ENCODE data around the gene IFT88.

The IFT88 gene

GRCh38 chr13:20566898-20567874 is at the start of gene IFT88:
TSS of gene IFT88 (plus strand) at chr13:20567157. CDS start at chr13:20574386, 7,229 bp downstream.
- peak within 1 kb of the TSS; percentile 78 for H3K4me3 ChIP-seq (ENCODE audit: low read depth, low read length)

- no peak overlapping the region for H3K4me3 ChIP-seq (ENCODE audit: low read depth, low read length)
Observed at GRCh38 chr13:20518660-20519100, 48.3 kb upstream of the IFT88 start.

- H3K4me3 ChIP-seq (ENCODE audit: low read depth, low read length): no peak overlapping the region
Observed at GRCh38 chr13:20519875-20520274, 47.1 kb upstream of the IFT88 start.

DNA sequence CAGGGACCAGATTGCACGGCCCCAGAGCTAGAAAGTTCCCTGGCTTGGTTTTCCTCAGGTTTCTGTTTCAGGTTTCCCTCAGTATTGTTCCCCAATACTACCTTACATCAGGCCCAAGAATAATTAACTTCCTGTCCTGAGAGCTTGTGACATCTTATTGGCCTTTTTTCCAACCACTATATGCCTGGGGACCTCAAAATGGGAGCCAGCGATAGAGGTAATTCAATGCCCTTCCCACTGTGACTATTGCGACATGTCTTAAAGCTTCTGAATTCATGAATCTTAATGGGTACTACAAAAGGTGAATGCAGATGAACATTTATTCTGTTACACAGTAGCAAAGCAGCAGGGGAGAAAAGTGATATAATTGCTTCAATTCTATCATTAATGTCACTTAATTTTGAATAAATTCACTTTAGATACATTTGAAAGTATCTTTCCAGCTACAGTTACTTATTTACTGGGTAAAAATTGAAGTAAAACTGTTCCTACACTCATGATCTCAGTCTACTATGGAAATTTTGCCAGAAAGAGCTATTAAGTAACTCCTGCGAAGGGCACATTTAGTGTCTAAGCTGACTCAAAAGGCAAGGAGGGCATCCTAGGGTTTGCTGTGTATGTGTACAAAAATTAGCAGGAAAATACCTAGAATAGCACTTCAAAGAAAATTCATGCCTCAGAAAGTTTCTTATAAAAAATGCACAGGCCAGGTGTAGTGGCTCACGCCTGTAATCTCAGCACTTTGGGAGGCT is 45.4 kb upstream of the IFT88 start:
- no peak overlapping the region for H3K4me3 ChIP-seq (ENCODE audit: low read depth, low read length)

DNA sequence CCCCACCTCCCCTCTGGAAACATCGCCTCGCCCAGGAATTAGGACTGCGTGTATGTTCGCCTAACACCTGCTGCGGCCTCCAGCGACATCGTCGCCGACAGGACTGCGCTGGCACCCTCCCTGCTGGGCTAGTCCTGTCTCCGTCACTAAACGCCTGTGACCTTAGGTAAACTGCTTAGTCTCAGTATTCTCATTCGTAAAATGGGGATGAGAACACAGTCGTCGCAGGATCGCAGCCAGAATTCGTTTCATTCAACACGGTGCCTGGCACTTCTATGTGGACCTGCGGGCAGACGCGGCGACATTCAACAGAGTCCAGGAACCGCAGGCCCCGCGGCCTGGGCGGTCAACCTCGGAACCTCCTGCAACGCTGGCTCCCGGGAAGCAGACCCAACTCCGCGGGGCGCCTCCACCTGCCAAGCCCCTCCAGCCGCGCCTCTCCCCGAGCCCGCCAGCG is 41.8 kb upstream of the IFT88 start:
- peak overlapping the region; percentile 55 for H3K4me3 ChIP-seq (ENCODE audit: low read depth, low read length)

GRCh38 chr13:20525601-20526544 is 41.1 kb upstream of the IFT88 start, which contains the start of gene CRYL1:
TSS of gene CRYL1 (minus strand) at chr13:20525857. CDS start at chr13:20525794, 63 bp downstream.
- peak within 1 kb of the TSS; percentile 55 for H3K4me3 ChIP-seq (ENCODE audit: low read depth, low read length)

- no peak overlapping the region for H3K4me3 ChIP-seq (ENCODE audit: low read depth, low read length)
Observed at GRCh38 chr13:20526664-20527063, 40.3 kb upstream of the IFT88 start.

DNA sequence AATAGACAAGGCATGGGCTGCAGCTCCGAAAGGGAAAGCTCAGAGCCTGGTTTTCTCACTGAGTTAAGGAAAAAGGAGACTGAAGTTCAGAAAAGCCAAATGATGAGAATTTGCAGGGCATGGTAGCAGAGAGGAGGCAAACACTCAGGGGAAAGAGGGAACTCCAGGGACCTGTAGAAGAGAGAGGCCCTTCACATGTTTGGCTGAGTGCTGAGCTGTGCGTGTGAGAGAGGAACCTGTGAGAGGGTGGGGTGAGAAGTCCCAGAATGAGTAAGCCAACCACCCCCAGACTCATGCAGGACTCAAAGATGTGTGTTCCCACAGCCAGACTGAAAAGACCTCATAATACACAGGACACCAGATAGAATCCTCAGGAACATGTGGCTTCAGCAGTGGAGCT is 38.5 kb upstream of the IFT88 start:
- H3K4me3 ChIP-seq (ENCODE audit: low read depth, low read length): no peak overlapping the region

- no peak overlapping the region for H3K4me3 ChIP-seq (ENCODE audit: low read depth, low read length)
Observed at GRCh38 chr13:20534038-20534608, 32.8 kb upstream of the IFT88 start.

DNA sequence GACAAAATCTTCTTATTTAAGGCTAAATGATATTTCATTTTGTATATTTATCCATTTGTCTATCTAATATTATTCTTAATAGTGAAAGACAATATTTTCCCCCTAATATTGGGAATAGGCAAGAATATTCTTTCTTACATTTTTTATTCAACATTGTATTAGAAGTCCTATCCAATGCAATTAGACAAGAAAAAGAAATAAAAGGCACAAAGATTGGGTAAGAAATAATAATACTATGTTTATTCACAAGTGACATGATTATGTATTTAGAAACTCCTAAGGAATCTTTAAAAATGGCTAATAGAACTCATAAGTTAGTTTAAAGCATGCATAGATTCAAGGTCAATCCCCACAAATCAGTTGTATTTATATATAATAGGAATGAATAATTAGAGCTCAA is 30.0 kb upstream of the IFT88 start:
- H3K4me3 ChIP-seq (ENCODE audit: low read depth, low read length): no peak overlapping the region

- no peak overlapping the region for H3K4me3 ChIP-seq (ENCODE audit: low read depth, low read length)
Observed at GRCh38 chr13:20544201-20544923, 22.6 kb upstream of the IFT88 start.

- no peak overlapping the region for H3K4me3 ChIP-seq (ENCODE audit: low read depth, low read length)
Observed at GRCh38 chr13:20546556-20546955, 20.4 kb upstream of the IFT88 start.

- H3K4me3 ChIP-seq (ENCODE audit: low read depth, low read length): no peak overlapping the region
Observed at GRCh38 chr13:20547479-20547908, 19.5 kb upstream of the IFT88 start.

GRCh38 chr13:20550799-20551198 is 16.2 kb upstream of the IFT88 start:
- H3K4me3 ChIP-seq (ENCODE audit: low read depth, low read length): peak overlapping the region; percentile 5

- H3K4me3 ChIP-seq (ENCODE audit: low read depth, low read length): no peak overlapping the region
Observed at GRCh38 chr13:20553311-20553710, 13.6 kb upstream of the IFT88 start.

GRCh38 chr13:20558982-20559381 is 8.0 kb upstream of the IFT88 start:
- H3K4me3 ChIP-seq (ENCODE audit: low read depth, low read length): no peak overlapping the region

DNA sequence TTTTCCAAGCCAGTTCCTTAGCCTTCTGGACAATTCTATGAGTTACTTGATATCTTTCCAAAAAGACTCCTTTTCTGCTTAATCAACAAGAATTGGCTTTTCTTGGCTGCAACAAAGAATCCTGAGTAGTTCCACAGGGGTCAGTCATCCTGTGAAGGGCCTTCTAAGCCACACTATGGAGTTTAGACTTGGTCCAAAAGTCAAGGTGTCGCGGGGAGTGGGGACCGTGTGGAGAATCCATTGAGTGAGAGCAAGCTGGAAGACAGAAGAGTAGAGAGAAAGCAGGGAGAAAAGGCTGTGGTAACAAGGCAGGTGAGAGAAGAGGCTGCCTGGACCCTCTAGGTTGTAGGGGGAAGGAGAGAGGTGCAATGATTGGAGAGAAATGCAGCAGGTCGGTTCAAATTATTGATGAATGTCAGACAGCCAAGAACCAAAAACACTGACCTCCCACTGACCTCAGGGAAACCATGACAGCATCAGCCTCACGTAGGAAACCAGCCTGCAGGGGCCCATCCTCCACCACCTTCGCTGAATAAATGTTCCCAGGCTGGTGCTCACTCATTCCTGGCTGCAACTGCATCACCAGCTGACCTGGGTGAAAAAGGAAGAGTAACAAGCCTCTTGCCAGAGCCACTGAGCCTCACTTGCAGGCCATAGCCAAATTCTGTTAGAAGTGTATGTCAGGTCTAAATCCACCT is 7.1 kb upstream of the IFT88 start:
- no peak overlapping the region for H3K4me3 ChIP-seq (ENCODE audit: low read depth, low read length)

DNA sequence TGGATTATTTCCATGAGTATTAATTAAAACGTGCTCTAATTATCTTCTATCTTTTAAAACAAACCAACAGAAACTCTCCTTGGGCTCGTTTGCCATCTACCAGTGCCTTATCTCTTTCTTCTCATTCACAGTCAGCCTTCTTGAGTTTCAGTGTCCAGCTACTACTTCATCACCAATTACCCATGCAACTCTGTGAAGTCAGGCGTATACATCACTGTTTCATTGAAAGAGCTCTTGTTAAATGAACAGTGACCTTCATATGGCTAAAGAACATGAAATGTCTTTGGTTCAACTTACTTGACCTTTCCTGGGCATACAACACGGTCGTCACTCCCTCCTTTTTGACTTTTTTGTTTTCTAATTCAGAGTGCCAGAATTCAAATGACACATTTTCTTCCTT is 5.2 kb upstream of the IFT88 start:
- H3K4me3 ChIP-seq (ENCODE audit: low read depth, low read length): no peak overlapping the region
